Suppressor macrophage treated with lipopolysaccharide for 4 hours (primary cell): Measurements from ENCODE around the gene ADK.
"Not testable (repeated sequence)": the region's sequence is repeated elsewhere in the genome, so short reads cannot be mapped to it uniquely, and the experiment has no call there.

Source experiments
- DNase-seq: peaks from one replicate; pipeline ENCODE4 v3.0.0-alpha.2; 2020

Gene ADK

GRCh38 chr10:74433595-74433956 lies 282.6 kb downstream of the ADK start:
- DNase-seq: no peak

- DNase-seq: no peak
Measured at GRCh38 chr10:74433993-74434392, 283.0 kb downstream of the ADK start.

- DNase-seq: peak; percentile 2
Measured at GRCh38 chr10:74434547-74434946, 283.5 kb downstream of the ADK start.

GRCh38 chr10:74436523-74437170 lies 285.6 kb downstream of the ADK start:
- DNase-seq: no peak

GRCh38 chr10:74437822-74438221 lies 286.8 kb downstream of the ADK start:
- no peak for DNase-seq

- DNase-seq: no peak
Measured at GRCh38 chr10:74439213-74439612, 288.2 kb downstream of the ADK start.

- no peak for DNase-seq
Measured at GRCh38 chr10:74445493-74445892, 294.5 kb downstream of the ADK start.

- no peak for DNase-seq
Measured at GRCh38 chr10:74450602-74451001, 299.6 kb downstream of the ADK start.

GRCh38 chr10:74451127-74451829 lies 300.3 kb downstream of the ADK start:
- DNase-seq: no peak

- DNase-seq: no peak
Measured at GRCh38 chr10:74453169-74453568, 302.1 kb downstream of the ADK start.

- not testable (repeated sequence) for DNase-seq
Measured at GRCh38 chr10:74457478-74457877, 306.5 kb downstream of the ADK start.

GRCh38 chr10:74460812-74461211 lies 309.8 kb downstream of the ADK start:
- no peak for DNase-seq

- no peak for DNase-seq
Measured at GRCh38 chr10:74474022-74474713, 323.1 kb downstream of the ADK start.

GRCh38 chr10:74476162-74476706 lies 325.2 kb downstream of the ADK start:
- not testable (repeated sequence) for DNase-seq

- DNase-seq: no peak
Measured at GRCh38 chr10:74480778-74481177, 329.8 kb downstream of the ADK start.

- peak; percentile 32 for DNase-seq
Measured at GRCh38 chr10:74483356-74483755, 332.3 kb downstream of the ADK start.

- no peak for DNase-seq
Measured at GRCh38 chr10:74485283-74485682, 334.3 kb downstream of the ADK start.

GRCh38 chr10:74486659-74487058 lies 335.6 kb downstream of the ADK start:
- no peak for DNase-seq

GRCh38 chr10:74488907-74489306 lies 337.9 kb downstream of the ADK start:
- DNase-seq: no peak

- DNase-seq: no peak
Measured at GRCh38 chr10:74490551-74490950, 339.5 kb downstream of the ADK start.

- DNase-seq: no peak
Measured at GRCh38 chr10:74491014-74491413, 340.0 kb downstream of the ADK start.

- DNase-seq: not testable (repeated sequence)
Measured at GRCh38 chr10:74496276-74496675, 345.3 kb downstream of the ADK start.

- DNase-seq: not testable (repeated sequence)
Measured at GRCh38 chr10:74498664-74499063, 347.6 kb downstream of the ADK start.
